RPMI8226 (cell line): ENCODE results near the gene PPP6R1.

Experiments
- DNase-seq: peaks from one replicate; pipeline ENCODE4 v3.0.0-alpha.2; 2015

PPP6R1 gene, protein sequence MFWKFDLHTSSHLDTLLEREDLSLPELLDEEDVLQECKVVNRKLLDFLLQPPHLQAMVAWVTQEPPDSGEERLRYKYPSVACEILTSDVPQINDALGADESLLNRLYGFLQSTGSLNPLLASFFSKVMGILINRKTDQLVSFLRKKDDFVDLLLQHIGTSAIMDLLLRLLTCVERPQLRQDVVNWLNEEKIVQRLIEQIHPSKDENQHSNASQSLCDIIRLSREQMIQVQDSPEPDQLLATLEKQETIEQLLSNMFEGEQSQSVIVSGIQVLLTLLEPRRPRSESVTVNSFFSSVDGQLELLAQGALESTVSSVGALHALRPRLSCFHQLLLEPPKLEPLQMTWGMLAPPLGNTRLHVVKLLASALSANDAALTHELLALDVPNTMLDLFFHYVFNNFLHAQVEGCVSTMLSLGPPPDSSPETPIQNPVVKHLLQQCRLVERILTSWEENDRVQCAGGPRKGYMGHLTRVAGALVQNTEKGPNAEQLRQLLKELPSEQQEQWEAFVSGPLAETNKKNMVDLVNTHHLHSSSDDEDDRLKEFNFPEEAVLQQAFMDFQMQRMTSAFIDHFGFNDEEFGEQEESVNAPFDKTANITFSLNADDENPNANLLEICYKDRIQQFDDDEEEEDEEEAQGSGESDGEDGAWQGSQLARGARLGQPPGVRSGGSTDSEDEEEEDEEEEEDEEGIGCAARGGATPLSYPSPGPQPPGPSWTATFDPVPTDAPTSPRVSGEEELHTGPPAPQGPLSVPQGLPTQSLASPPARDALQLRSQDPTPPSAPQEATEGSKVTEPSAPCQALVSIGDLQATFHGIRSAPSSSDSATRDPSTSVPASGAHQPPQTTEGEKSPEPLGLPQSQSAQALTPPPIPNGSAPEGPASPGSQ

DNA sequence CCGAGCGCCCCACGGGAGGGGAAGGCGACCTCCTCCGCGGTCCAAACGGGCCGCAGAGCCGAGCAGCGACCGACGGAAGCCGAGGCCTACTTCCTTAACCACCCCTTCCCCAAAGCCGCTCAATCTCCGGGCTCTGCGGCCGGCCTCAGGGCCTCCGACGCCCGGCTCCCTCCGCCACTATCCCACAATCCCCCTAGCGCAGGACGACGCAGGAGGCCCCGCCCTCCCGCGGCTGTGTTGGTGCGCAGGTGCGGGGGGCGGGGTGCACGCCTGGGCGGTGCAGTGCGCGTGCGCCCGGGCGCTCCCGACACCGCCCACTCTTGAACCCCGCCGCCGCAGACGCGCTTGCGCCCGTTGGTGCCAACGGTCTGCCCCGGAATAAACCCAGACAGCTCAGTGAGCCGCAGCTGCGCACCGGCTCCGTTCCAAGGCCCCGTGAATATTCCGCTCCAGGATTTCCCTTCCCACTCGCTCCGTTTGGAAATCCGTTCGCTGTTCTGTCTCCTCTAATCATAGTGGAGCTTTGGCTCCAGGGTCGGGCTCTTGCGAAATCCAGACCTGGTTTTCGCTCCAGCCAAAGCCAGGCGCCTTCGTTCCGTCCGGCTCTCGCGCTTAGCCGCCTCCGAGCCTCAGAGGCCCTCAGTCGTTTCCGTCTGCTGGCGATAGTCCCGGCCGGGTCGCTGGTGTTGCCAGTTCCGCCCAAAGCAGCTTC lies at the start of gene PPP6R1:
Gene PPP6R1 (minus strand): TSS at position 190 of the 712 bp plus-strand sequence. CDS start 11,914 bp downstream, outside the sequence.
- DNase-seq = peak; percentile 98

DNA sequence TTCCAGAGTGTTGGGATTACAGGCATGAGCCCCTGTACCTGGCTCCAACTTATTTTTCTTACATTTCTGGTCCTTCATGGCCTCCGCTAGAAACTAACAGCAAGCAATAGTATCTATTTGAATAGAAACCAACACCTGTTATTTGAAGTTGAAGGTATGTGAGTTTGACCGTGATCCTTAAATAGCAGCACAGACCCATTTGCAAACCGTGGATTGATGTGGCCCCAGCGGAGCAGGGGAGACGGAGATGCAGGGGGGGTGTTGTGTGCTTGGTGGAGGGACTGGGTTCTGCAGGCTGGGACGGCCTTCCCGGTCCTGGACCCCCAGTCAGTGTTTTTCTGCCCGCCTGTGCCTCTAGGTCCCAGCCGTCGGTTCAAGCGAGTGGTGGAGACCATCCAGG lies 49.5 kb upstream of the PPP6R1 start:
- DNase-seq = no peak

DNA sequence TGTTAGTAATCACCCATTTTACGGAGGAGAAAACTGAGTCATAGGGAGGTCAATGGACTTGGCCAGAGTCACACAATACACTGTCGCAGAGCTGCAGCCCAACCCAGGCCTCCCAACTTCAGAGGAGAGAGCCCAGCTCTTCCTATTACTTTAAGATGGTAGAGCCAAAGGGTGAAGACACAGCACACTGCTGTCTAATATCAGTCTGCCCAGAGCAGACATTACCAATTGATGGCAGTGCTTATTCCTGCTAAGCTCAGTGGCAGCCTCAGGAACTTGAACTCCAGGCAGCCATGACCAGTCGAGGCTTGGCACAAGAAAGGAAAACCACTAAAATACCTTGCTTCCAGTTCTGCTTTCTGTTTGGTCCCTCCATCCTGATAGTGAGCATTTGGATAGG lies 47.9 kb upstream of the PPP6R1 start:
- DNase-seq = no peak

DNA sequence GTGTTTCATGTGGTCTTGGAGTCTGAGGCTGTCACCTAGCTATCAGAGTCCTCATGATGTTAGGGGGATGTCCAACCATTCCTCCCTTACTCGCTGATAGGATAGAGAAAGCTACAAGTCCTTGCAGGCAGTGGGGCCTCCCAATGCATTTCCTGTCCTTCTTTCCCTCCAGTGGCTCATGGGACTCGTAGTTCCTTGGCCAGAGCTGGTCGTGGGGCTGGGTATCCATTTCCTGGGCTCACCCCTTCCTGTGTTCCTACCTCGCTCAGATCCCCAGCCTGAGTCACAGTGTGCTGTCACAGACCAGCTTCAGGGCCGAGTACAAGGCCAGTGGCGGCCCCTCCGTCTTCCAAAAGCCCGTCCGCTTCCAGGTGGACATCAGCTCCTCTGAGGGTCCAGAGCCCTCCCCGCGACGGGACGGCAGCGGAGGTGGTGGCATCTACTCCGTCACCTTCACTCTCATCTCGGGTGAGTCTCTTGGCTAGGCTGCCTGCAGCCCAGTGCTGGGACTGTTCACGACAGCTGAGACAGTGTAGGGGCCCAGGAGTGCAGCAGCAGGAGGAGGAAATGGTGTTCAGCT lies 47.3 kb upstream of the PPP6R1 start:
- no peak for DNase-seq

DNA sequence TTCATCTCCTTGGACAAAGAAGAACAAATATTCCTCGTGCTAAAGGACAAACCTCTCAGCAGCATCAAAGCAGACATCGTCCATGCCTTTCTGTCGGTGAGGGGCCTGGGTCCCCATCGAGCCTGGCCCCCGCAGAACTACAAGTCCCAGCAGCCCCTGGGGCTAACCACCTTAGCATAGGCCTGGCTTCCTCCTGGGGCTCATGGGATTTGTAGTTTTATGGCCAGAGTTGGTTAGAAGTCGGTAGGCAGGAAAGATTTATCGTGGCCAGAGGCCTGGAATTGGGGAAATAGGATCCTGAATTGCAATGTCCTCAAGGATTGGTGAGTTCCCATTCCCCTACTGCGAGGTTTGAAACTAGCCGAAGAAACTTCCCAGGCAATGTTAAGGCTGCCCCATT lies 46.7 kb upstream of the PPP6R1 start:
- DNase-seq = peak; percentile 55

DNA sequence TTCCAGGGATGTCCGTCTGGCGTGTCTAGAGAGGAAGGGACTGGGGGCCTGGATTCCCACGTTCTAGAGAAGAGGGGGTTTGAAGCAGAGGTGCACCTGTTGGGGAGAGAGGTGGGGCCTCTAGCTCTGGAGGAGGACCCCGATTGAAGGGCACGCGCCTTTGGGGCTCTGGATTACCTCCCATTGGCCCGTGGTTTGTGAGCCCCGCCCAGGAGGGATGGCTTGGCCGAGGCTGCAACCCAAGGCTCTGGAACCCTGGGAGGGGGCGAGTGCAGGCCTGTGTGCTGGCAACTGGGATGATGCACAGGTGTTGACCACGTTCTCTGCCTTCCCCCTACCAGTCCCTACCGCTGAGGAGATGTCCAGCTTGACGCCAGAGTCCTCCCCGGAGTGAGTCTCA lies 46.2 kb upstream of the PPP6R1 start:
- no peak for DNase-seq

DNA sequence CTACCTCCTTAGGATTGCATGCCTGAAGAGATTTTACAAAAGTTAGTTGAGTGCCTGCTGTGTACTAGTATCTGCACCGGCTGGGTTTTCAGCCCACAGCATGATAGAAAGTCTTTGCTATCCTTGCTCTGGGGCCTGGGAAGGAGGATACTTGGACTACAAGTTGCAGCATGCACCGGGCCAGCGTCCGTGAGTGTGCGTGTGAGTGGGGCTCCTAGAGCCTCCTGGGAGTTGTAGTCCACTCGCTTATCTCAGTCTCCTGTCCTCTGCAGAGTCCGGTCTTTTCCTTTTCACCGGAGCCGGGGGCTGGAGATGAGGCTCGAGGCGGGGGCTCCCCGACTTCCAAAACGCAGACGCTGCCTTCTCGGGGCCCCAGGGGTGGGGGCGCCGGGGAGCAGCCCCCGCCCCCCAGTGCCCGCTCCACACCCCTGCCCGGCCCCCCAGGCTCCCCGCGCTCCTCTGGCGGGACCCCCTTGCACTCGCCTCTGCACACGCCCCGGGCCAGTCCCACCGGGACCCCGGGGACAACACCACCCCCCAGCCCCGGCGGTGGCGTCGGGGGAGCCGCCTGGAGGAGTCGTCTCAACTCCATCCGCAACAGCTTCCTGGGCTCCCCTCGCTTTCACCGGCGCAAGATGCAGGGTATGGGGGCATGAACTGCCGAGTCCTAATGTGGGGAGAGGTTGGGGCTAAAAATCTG lies 45.6 kb upstream of the PPP6R1 start:
- peak; percentile 81 for DNase-seq

DNA sequence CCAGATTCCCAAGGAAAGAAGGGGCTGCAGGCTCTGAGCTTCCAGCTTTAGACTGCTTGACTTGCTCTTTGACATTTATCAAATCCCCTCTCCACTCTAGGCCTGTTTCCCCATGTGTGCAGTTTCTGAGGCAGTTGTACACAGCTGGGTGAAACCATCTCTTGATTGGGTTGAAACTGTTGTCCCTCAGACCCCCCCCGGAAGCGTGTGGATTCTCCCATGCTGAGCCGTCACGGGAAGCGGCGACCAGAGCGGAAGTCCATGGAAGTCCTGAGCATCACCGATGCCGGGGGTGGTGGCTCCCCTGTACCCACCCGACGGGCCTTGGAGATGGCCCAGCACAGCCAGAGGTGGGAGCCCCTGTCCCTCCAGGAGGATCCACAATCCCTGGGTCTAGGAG lies 44.7 kb upstream of the PPP6R1 start:
- DNase-seq = no peak

DNA sequence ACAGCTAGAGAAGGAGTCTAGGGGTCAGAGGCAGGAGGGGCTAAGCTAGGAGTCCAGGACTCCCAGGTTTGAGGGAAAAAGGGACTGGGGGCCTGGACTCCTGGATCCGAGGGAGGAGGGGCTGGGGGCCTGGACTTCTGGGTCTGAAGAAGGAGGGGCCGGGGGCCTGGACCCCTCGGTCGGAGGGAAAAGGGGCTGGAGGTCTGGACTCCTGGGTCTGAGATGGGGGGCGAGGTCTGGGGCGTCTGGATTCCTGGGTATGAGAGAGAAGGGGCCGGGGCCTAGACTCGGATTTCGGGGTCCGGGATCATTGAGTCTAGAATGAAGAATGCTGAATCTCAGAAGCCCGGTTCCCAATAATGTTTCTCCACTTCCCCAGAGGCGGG lies 43.5 kb upstream of the PPP6R1 start:
- DNase-seq = no peak

DNA sequence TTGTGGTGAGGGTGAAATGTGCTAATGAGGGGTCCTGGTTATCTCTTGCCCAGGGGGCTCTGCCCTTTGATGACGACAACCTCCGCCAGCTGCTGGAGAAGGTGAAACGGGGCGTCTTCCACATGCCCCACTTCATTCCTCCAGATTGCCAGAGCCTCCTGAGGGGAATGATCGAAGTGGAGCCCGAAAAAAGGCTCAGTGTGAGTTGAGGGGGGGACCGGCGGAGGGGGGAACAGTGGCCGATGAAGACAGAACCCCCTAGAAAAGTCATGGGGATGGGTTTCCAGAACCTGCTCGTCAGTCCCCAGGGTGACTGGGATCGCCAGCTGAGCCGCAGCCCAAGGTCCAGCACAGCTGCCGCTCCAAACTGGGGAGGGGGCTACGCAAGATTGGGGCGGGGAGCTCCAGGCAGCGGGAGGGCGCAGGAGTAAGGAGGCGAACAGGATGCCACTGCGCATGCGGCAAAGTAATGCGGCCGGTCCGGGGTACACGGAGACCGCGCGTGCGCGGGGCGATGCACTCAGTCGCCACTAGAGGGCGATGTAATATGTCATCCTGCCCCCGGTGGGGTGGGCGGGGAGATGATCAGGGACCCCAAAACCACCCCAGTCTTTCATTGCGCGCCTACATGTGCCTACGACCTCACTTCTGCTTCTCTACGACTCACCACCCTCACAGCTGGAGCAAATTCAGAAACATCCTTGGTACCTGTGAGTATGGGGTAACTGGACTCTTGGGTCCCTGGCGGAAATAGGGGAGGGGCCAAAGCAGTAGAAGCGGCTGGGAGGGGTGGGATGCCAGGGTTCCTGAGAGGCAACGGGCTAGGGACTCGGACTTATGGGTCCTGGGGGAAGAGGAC lies 42.9 kb upstream of the PPP6R1 start:
- DNase-seq = peak; percentile 91

DNA sequence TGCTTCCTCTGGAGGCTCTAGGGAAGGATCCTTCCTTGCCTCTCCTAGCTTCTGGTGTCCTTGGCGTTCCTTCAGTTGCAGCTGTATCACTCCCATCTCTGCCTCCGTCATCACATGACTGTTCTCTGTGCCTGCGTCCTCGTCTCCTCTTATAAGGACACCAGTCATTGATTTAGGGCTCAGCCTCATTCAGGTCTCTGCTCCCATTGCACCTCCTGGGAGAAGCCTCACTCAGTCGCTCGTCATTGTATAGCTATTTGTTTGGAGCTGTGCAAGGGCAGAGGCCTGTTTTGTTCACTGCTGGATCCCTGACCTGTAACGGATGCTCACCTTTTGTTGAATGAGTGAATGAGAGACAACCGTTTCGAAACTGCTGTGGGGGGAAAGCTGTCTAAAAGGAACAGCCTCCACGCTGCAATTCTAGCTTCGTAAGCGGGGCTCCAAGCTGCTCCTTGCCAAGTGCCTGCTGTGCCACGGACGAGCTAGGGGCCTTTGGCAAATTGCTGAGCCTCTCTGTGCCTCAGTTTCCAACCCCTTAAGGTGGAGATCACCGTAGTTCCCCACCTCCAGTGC lies 42.2 kb upstream of the PPP6R1 start:
- no peak for DNase-seq

DNA sequence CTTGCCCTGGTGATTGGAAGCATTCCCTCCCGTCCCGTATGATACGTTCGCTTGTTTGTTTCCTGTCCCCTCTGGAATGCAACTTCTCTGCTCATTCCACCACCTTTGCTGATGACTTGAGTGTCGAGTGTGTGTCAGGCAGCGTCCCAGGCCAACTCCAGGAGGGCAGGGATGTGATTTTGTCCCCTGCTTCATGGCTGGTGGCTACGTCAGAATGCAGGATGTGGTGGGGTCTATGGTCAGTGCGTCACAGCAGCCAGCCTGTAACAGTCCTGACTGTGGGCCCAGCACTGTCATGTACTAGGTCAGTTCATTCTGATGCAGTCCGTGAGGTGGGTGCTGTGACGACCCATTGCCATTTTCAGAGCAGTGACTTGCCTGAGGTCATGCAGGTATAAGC lies 41.2 kb upstream of the PPP6R1 start:
- no peak for DNase-seq

DNA sequence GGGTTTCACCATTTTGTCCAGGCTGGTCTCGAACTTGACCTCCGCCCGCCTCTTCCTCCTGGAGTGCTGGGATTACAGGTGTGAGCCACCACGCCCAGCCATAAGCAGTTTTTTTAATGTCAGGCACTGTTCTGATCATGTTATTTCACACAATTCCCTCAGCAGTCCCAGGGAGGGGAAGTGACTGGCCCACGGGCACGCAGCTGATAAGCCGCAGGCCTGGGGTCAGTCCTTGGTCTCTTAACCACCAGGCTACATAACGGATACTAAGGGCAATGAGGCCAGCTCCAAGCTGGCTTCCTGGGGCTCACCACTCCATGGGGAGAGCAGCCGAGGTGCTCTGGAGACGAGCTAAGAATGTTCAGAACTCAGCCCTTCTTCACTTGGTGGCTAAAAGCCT lies 38.5 kb upstream of the PPP6R1 start:
- no peak for DNase-seq

DNA sequence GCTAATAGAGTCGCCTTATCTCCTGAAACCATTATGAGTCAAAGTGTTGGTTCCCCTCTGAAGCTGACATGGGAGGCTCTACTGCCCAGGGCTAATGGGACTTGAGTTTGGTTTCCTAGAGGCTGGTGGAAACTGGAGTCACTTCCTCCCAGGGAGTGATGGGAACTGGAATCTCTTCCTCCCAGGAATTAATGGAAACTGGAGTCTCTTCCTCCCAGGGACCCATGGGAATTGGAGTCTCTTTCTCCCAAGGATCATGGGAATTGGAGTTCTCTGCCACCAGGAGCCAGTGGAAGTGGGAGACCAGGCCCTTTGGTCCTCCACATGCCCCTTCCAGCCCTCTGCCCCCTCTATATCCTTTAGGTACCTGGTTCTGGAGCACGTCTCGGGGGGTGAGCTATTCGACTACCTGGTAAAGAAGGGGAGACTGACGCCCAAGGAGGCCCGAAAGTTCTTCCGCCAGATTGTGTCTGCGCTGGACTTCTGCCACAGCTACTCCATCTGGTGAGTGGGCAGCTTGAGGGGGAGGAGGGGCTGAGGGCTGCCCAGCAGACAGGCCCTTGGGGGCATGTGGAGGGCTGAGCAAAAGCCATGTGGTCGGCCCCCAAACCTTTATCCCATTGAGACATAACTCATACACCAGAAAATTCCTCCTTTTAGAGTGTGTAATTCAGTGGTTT lies 30.4 kb upstream of the PPP6R1 start:
- DNase-seq = no peak

DNA sequence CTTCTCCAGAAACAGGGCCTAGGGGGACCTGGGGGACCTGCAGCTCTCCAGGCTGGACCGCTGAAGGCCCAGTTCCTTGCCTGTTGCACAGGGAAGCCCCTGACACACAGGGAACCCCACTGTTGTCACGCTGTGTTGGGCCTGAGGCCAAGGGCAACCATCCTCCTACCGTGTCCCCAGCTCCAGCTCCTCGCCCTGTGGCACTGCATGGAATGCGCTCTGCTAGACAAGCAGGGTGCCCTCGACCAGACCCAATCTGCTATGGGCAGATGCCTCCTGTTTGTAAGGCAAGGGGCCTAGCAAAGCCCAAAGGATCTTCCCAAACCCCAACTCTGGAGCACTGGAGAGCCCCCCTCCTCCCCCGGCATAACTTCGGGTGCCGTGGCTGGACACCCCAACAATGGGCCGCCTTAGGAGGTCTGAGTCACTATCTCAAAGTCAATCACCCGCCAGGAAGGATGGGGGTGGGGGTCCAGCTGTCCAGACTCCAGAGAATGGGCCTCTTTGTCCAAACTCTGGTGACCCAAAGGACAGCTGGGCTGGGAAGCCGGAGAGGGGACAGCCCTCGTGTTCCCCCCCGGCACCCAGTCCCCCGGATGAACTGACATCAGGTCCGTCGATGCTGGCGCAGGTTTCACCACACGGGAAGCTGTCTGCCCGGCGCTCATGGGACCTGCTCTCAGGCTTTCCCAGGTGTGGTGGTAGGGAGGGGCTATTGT lies 28.7 kb upstream of the PPP6R1 start:
- DNase-seq = no peak

DNA sequence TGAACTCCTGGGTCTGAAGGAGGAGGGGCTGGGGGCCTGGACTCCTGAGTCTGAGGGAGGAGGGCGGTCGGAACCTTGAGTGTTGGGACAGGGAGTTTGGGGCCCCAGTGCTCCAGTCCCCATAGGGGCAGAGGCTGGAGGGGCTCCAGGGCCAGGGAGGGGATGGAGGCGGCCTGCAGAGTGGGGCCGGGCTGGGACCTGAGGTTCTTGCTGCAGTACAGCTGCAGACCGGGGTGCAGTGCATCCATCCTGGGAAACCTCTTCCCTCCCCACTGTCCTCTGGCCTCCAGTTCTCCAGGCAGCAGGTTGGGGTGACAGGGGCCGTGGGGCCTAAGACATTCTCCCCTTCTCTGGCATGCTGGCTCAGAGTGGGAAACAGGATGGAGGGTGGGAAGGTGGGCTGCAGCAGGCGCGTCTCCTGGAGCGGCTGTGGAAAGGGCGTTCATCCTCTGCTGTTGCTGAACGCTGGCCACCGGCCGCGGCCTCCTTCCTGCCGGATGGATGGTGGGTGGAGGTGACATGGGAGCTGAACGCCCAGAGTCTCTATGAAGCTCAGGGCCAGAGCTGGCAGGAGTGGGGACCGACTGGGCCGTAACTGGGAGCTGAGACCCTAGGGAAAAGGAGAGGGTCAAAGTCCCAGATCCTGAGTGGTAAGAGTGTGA lies 26.5 kb upstream of the PPP6R1 start:
- DNase-seq = no peak

DNA sequence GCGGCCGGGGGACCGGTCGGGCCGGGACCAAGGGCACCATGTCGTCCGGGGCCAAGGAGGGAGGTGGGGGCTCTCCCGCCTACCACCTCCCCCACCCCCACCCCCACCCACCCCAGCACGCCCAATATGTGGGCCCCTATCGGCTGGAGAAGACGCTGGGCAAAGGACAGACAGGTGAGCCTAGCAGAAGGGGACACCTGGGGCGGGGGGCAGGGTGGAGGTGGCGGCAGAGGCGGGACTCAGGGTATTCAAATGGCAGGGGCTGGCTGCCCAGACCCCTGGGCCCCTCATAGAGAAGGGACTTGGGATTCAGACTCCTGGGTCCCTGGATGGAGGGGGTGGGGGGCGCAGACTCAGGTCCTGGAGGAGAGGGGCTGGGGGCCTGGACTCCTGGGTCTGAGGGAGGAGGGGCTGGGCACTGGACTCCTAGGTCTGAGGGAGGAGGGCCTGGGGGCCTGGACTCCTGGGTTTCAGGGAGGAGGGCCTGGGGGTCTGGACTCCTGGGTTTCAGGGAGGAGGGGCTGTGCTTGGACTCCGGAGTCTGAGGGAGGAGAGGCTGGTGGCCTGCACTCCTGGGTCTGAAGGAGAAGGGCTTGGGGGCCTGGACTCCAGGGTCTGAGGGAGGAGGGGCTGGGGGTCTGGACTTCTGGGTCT lies 25.7 kb upstream of the PPP6R1 start:
- DNase-seq = no peak

DNA sequence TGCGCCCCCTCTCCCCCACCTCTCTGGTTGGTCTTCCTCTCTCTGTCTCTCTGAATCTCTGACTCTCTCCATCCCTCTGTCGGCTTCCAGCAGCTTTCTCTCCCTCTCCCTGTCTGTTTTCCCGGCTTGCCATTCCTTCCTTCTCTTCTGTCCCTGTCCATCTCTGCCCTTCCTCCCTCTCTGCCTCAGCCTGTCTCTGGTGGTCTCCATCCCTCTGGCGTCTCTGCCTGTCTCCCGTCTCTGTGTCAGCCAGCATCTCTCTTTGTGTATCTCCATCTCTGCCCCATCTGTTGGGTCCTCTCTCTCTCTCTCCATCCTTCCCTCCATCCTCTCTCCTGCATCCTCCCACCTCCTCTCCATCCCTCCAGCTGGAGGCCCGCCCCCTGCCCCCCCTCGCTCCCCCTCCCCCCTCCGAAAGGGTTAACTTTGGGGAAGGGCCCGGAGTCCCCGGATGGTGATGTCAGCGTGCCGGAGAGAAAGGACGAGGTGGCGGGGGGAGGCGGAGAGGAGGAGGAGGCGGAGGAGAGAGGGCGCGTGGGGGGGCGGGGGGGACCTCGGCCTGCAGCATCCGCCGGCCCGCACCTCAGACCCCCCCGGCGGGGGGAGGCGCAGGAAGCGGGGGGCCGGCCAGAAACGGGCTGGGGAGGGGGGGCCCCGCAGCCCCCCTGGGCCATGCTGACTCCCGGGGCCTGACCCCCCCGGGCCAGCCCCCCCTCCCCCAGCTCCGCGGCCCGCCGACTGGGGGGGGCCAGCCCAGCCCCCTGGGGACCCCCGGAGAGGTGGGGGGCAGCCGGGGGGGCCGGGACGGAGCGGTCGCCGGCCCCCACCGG lies 24.9 kb upstream of the PPP6R1 start, which contains the start of gene BRSK1:
Gene BRSK1 (plus strand): TSS at position 450 of the 830 bp plus-strand sequence. CDS start 446 bp downstream, outside the sequence.
- no peak for DNase-seq
